ENCODE measurements around the gene SLC6A8.
"Not testable (repeated sequence)": the region's sequence is repeated elsewhere in the genome, so short reads cannot be mapped to it uniquely, and the experiment has no call there.

The SLC6A8 gene

DNA sequence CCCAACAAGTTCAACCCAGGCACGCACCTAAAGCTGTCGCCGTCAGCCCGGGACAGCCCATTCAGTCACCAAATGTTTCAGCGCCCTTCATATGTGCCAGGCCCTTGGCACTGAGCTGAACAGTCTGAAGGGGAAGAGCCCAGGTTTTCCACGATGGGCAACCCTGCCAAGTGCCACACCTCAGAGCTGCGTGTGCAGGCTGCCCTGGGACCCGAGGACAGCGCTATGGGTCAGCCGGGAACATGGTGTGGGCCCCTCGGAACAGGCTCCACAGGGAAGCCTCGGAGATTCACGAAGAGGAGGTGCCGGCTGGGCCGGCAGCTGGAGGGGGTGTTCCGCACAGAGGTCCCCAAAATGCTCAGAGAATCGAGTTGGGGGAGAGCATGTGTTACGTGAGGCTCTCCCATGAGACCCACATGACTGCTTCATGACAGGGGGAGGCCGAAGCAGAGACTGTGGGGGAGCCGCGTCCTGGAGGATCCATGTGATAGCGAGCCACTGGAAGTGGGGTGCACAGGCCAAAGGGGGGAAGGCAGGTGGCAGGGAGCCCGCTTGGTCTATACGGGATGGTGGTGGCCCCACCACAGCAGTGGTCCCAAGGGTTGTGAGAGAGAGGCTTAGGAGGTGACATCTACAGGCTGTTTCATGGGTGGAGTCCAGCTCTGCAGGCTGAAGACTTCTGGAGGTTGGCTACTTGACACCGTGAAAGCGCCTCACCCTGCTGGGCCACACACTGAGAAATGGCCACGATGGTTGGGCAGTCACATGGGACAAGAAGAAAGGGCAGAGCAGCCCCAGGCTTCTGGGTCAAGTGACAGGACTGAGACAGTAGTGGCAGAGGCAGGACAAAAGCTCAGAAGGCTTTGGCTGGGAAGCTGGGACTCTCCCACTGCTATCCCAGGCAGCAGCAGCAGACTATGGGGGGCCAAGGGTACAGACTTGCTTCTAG, 22.3 kb downstream of the SLC6A8 start:
- DNase-seq = no peak

DNA sequence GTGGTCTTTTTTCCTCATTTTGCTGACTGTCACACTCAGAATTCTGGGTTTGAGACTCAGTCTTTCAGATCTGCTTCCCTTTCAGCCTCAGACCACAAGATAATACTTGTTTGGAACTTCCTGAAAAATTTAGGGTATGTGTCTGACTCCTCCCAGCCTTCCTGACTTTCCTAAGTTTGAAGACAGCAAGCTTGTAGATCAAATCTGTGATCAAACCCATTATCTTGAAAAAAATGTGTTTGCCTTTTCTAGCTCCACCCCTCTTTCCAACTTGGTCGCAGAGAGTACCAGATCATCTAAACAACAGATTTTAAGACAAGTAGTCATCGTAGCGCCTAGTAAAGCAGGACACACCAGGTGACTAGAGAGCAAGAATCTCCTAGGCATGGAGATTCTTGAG, 26.5 kb downstream of the SLC6A8 start:
- no peak for DNase-seq

DNA sequence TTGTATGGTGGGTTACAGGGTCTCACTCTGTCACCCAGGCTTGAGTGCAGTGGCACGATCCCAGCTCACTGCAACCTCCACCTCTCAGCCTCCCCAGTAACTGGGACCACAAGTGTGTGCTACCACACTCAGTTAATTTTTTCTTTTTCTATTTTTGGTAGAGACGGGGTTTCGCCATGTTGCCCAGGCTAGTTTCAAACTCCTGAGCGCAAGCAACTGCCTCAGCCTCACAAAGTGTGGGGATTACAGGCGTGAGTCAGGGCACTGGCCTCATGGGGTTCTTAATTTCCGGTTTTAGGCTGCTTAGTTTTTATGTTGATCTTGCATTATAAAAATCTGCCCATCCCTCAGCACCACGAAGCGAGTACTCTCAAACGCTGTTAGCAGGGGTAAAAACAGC, 29.7 kb downstream of the SLC6A8 start:
- DNase-seq = no peak

DNA sequence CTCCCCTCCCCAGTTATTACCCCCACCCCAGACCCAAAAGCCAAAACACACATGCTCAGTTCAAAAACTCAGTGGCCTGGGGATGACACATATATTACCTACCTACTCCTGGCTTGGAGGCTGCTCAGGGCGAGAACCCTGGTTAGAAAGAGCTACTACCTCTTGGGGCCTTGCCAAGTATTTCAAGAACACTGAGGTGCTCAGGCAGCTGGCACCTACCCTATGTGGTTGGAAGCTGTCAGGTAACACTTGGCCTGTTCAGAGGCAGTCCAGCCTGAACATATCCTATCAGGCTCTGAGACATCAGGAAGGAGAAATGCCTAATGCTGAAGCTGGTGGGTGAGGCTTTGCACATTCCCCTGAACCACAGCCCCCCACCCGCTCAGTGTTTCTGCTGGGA, 31.5 kb downstream of the SLC6A8 start:
- DNase-seq = no peak

DNA sequence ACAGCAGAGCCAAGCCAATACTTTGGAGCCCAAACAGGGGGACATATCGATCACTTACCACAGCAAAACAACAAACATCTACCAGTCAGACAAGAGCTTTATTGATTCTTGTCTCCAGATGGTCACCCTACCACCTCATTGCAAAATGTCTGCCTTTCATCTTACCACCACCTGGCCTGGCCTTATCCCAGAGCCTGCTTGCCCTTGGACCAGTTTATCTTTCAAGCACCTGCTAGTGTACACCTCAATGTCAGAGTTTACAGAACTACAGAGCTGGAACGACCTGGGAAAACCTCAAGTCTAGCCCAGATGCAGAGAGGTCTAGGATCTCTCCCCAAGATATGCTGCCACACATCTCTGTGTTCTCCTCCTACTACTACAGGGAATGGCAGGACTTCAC, 32.0 kb downstream of the SLC6A8 start:
- DNase-seq = no peak

DNA sequence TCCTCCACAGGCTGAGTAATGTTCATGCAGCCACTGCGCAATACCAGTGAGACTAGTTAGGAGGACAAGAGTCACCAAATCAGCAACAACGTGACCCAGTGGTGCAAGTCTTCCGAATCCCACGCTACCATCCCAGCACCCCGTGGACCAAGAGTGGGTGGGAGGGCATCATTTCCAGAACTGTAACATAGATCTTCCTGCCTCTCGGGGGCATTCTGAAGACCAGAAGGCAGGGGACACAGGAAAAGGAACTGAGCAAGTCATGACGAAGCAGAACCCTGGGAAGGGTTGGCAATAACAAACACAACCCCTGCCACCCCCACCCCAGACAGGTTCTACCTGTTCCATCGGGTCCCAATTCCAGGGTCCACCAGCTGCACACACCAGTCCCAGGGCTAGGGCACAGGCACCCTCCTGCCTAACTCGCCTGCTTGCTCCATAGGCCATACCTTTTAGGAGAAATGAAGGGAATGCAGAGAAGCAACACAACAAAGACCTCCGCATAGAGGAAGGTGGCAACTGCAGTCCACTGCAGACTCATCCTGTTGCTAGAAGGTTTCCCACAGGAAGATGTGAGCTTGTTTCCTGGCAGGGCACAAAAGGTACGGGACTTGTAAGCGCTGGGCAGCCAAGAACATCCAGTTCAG, 35.1 kb downstream of the SLC6A8 start:
- DNase-seq = no peak

DNA sequence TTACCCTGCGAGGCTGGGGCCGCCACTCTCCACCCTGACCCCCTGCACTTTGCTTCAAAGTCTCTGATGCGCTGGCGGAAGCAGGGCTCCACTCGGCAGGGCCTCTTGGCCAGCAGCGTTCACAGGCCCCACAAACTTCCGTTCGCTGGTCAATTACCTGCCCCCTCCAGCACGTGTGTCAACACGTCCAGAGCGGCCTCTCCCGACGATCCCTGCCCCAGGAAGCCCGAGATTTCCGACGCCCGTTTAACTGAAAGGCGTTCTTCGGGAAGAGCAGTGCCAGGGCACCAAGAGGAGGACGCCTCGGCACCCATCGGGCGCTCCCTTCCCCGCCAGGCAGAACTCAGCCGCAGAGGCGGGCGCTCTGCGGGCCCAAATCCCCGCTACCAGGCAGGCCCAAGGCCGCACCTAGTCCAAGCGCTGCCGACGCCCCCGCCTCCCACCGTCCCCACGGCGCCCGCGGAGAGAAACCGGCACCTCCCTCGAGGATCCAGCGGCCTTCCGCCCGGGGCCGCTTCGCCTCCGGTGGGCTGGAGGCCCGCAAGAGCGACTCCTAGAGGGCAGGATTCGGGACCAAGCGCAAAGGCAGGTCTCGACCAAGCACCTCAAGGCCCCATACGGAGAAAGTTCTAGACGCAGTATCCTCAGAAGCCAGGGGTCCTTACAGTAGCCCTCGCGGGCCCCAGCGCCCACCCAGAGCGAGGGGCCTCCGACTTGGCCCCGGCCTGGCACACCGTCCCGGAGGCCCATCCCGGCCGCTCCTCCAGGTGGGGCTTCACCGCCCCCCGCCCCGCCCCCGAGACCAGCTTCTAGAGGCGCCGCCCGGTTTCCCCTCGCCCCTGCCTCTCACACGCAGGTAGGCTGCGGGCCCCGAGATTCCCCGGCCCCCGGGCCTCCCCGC, 35.9 kb downstream of the SLC6A8 start:
- DNase-seq = peak; percentile 42

DNA sequence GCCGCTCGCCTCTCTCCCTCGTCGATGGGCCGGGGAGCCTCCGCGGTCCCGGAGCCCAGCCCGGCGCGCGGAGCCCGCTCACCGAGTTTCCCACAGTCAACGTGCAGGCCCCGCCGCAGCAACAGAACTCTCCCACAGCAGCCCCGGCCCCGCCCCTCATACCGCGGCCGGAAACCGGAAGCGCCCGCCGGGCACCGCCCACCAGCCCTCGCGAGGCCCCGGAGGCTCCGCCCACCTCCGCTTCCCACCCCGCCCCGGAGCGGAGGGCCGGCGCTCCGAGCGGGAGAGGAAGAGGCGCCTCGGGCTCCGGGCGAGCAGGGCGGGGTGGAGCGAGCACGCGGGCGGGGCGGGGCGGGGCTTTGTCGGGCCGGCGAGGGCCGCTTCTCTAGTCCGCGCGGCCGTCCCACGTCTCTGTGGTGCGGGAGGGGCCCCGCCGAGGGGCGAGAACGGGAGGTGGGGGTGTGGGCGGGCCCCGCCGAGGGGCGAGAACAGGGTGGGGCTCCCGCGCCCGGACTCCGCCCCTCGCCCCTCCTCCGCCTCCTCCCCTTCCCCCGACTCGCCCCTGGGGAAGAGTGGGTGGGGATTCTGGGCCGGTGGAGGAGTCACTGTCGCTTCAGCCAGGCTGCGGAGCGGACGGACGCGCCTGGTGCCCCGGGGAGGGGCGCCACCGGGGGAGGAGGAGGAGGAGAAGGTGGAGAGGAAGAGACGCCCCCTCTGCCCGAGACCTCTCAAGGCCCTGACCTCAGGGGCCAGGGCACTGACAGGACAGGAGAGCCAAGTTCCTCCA, 36.7 kb downstream of the SLC6A8 start, which contains the start of the genes ABCD1 and BCAP31:
TSS of gene ABCD1 (plus strand) at position 605 of the 787 bp plus-strand sequence. CDS start 411 bp downstream, outside the sequence.
TSS of gene BCAP31 (minus strand) at position 136 of the 787 bp plus-strand sequence. CDS start 1,143 bp downstream, outside the sequence.
- DNase-seq = peak; percentile 79

DNA sequence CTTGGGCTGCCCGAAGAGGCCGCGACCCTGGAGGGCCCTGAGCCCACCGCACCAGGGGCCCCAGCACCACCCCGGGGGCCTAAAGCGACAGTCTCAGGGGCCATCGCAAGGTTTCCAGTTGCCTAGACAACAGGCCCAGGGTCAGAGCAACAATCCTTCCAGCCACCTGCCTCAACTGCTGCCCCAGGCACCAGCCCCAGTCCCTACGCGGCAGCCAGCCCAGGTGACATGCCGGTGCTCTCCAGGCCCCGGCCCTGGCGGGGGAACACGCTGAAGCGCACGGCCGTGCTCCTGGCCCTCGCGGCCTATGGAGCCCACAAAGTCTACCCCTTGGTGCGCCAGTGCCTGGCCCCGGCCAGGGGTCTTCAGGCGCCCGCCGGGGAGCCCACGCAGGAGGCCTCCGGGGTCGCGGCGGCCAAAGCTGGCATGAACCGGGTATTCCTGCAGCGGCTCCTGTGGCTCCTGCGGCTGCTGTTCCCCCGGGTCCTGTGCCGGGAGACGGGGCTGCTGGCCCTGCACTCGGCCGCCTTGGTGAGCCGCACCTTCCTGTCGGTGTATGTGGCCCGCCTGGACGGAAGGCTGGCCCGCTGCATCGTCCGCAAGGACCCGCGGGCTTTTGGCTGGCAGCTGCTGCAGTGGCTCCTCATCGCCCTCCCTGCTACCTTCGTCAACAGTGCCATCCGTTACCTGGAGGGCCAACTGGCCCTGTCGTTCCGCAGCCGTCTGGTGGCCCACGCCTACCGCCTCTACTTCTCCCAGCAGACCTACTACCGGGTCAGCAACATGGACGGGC, 37.5 kb downstream of the SLC6A8 start:
- no peak for DNase-seq

DNA sequence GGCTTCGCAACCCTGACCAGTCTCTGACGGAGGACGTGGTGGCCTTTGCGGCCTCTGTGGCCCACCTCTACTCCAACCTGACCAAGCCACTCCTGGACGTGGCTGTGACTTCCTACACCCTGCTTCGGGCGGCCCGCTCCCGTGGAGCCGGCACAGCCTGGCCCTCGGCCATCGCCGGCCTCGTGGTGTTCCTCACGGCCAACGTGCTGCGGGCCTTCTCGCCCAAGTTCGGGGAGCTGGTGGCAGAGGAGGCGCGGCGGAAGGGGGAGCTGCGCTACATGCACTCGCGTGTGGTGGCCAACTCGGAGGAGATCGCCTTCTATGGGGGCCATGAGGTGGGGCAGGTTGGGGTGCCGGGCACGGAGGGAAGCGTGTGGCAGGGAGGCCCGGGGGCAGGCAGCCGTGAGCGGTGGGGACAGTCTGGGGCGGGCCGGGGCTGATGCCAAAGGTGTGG, 38.1 kb downstream of the SLC6A8 start:
- no peak for DNase-seq

DNA sequence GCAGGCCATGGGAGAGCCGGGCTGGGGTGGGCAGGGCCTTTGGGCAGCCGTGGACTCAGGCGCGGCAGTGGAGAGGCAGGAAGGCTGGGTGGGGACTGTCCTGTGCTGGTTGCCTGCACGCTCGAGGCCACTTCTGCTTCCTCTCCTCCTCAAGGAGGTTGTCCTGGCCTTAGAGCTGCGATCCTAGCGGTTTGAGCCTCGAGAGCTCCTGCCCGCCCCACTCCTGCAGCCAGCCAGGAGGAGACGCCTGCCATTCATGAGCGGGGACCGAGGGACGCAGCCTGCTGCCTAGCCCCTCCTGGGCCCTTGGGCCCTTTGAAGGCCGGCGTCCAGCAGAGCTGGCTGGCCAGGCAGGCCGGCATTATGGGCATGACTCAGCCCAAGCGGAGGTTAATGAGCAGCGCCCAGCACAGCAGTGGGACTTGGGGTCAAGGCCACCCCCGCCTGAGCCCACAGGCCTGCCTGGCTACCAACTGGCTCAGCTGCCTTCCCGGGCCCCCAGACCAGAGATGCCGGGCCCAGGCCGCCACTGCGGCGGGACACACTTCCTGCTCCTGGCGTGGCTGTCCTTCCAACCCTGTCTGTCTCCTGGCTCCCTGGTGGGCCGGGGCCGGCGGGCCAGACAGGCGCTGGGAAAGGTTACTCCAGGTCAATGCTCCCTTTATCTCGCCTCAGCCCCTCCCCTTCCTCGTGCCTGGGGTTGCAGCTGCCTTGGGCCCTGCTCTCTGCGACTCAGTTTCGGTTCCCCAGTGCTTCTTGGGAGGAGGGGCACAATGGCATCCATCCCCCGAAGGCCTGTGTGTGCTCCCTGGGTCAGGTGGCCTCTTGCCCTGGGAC, 38.8 kb downstream of the SLC6A8 start:
- DNase-seq = peak; percentile 30

DNA sequence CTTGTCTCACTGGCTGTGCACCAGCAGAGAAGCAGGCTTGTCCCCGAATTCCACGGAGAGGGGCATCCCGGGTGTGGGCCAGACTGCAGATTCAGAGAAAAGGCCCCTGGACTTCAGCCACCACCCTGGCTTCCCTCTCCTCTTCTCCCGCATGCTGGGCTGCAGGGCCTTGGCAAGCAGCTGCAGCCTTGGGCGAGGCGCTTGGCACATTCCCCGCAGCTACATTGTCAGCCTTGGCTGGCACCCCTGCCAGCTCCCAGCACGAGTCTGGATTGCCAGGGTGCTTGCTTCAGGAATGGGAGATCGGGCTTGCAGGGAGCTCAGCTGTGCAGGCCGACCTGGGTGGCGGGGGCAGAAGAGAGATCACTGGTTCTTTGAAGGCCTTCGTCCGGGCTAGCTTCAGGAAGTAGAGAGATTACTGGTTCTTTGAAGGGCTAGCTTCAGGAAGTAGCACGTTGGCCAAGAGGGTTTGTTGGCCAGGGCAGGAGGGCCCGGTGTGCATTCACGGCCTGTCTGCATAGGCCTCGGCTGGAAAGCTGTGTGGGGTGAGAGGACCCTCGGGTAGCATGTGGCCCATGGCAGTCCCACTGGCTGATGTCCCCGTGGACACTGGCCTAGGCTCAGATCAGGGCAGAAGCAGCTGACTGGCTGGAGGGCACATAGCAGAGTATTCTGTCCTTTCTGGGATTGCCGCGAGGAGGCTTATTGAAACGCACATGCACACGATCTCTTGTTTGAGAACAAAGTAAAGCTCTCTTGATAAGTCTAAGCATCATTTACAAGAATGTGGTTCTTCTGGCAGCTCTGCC, 39.6 kb downstream of the SLC6A8 start:
- no peak for DNase-seq

DNA sequence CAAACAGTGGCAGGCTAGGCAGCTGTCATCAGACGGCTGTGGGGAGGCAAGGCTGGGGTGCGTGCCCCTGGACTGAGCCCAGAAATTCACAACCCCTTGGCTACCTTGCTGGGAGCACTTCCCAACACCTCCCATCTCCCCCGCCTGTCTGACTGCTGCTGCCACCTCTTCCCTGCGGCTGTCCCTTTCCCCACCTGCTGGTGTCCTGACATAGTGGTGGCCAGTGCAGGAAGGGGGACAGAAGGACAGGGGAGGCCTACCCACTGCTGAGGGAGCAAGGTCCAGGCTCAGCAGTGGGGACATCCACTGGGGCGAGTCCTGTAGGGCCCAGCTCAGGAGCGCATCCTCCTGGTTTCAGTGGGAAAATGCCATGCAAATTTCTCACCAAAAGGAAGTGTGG, 40.4 kb downstream of the SLC6A8 start:
- no peak for DNase-seq

DNA sequence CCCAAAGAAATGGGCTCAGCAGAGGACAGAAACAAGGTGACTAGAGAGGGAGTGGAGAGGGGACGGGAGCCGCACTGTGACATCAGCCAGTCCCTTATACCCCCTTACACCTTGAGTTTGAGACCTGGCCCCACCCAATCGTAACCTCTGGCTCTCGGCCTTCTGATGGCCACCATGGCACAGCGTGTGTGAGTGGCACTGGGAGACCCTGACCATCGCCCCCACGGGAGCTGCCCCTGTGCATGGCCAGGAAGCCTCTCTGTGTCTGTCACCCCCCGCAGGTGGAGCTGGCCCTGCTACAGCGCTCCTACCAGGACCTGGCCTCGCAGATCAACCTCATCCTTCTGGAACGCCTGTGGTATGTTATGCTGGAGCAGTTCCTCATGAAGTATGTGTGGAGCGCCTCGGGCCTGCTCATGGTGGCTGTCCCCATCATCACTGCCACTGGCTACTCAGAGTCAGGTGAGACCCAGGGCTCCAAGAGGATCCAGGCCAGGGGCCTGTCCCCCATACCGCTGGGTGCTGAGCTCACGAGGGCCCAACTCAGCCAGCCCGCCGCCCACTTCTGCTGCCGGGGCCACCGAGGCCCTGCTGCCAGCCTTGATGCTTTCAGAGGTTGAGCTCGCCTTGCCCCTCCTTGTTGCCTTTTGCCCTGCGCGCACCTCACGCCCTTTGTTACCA, 41.4 kb downstream of the SLC6A8 start:
- no peak for DNase-seq

DNA sequence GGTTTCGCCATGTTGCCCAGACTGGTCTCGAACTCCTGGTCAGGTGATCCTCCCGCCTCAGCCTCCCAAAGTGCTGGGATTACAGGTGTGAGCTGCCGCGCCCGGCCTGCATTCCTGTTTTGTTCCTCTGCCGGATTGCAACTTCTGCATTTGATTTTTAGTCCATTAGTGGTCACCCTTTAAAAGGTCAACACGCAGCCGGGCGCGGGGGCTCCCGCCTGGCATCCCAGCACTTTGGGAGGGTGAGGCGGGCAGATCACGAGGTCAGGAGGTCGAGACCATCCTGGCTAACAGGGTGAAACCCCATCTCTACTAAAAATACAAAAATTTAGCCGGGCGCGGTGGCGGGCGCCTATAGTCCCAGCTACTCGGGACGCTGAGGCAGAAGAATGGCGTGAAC, 42.4 kb downstream of the SLC6A8 start:
- DNase-seq = not testable (repeated sequence)

DNA sequence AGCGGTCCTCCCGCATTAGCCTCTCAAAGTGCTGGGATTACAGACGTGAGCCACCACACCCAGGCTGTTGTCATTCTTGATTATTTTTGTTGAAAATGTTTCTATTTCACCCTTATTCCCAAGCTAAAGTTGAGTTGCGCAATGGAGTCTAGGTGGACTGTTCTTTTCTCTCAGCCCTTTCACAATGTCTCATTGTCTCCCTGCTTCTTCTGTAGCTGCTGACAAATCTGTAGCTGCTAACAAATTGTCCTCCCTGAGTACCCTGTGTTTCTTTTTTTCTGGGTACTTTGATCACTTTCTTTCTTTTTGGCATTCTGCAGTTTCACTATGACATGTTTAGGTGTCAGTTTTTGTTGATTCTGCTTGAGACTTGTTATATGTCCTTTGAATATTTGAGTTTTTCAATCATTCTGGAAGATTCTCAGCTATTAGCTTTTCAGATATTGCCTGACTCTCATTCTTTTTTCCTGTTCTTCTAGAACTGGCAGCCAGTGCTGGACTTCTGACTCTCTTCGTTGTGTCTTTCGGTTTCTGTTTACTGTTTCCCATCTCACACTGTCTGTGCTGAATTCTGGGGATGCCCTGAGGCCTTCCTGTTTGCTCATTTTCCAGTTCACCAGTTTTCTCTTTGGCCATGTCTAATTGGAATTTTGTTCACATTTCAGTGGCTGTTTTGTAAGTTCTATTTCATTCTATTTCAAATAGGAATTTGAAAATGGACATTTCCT, 43.6 kb downstream of the SLC6A8 start:
- no peak for DNase-seq

DNA sequence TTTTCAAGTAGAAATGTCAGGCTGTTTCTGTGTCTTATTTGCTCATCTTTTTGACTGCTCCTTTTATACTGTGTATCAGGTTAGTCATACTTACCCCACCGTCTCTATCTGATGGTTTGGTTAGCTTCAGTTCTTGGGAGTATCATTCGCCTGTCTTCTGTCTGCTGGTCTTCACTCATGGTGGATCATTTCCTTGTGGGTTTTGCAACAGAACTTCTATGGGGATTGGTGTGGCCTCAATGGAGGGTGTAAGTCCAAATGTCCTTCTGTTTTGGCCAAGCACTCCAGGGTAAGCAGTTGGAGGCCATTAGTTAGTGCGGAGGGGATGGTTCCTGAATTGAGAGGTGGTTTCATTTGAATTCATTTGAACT, 44.1 kb downstream of the SLC6A8 start:
- DNase-seq = no peak

DNA sequence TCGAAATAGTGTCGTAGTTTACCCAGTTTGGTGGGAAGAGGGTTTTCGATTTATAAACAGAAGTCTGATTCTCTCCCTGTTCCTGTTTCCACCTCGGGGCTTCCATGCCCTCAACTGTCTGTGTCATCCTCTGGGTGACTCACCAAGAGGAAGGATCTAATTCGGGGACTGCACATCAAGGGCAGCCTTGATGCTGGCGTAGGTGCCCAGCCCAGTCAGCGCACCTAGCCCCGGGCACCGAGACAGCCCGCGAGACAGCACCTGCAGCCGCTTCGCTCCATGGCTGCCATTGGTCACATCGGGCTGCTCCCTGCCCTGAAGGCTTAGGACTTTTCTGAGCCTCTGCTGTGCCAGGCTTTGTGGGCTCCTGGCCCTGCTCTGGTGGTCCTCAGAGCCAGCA, 44.7 kb downstream of the SLC6A8 start:
- no peak for DNase-seq

Data from HCEC 1CT (cell line).